GM19193 (cell line): ENCODE results near the gene BCHE.

ENCODE experiments used
- POLR2A ChIP-seq: IDR thresholded peaks from 4 replicates; pipeline ENCODE4 v1.6.1; 2011; ENCODE audit not compliant: insufficient read depth, insufficient read length; ENCODE audit errors: extremely low read depth

The BCHE gene

GRCh38 chr3:165837058-165837525 lies at the start of gene BCHE:
Gene BCHE (minus strand): TSS chr3:165837423. CDS start chr3:165831033, 6,390 bp downstream.
- no peak for TF ChIP-seq POLR2A

GRCh38 chr3:165885558-165886270 lies 48.5 kb upstream of the BCHE start:
- TF ChIP-seq POLR2A: no peak

GRCh38 chr3:165884518-165884917 lies 47.3 kb upstream of the BCHE start:
- TF ChIP-seq POLR2A: no peak

GRCh38 chr3:165883863-165884478 lies 46.7 kb upstream of the BCHE start:
- TF ChIP-seq POLR2A: no peak

GRCh38 chr3:165883117-165883516 lies 45.9 kb upstream of the BCHE start:
- no peak for TF ChIP-seq POLR2A

GRCh38 chr3:165875644-165876043 lies 38.4 kb upstream of the BCHE start:
- no peak for TF ChIP-seq POLR2A

- no peak for TF ChIP-seq POLR2A
These were observed 37.7 kb upstream of the BCHE start for GRCh38 chr3:165874663-165875489.

- no peak for TF ChIP-seq POLR2A
These were observed 30.9 kb upstream of the BCHE start for GRCh38 chr3:165868088-165868487.

- TF ChIP-seq POLR2A: no peak
These were observed 21.8 kb upstream of the BCHE start for GRCh38 chr3:165859061-165859460.

GRCh38 chr3:165855581-165855980 lies 18.4 kb upstream of the BCHE start:
- no peak for TF ChIP-seq POLR2A

GRCh38 chr3:165854696-165855095 lies 17.5 kb upstream of the BCHE start:
- TF ChIP-seq POLR2A: no peak

- no peak for TF ChIP-seq POLR2A
These were observed 15.5 kb upstream of the BCHE start for GRCh38 chr3:165852711-165853110.

GRCh38 chr3:165852191-165852590 lies 15.0 kb upstream of the BCHE start:
- no peak for TF ChIP-seq POLR2A

- no peak for TF ChIP-seq POLR2A
These were observed 8.8 kb upstream of the BCHE start for GRCh38 chr3:165846056-165846455.

- no peak for TF ChIP-seq POLR2A
These were observed 2.3 kb upstream of the BCHE start for GRCh38 chr3:165839296-165840076.

GRCh38 chr3:165837801-165838200 lies 578 bp upstream of the BCHE start:
- no peak for TF ChIP-seq POLR2A

GRCh38 chr3:165835431-165835830 lies 1.8 kb downstream of the BCHE start:
- no peak for TF ChIP-seq POLR2A
